Neural cell (in vitro differentiated cells): ENCODE measurements around the gene GLTPD2.

Experiments used
- POLR2AphosphoS5 ChIP-seq: IDR thresholded peaks from 2 replicates; pipeline ENCODE4 v1.6.1; 2012
- SMC3 ChIP-seq: fragments of 450-650 bp; conservative IDR thresholded peaks from 2 replicates; pipeline ENCODE4 v1.6.1; 2014; ENCODE audit warnings: antibody characterized with exemption, mild to moderate bottlenecking, moderate library complexity; ENCODE audit not compliant: poor library complexity
- TF ChIP-seq, protein P1 (sequence below): fragments of 450-650 bp; IDR thresholded peaks from 2 replicates; pipeline ENCODE4 v1.5.1; 2014; ENCODE audit warnings: antibody characterized with exemption, mild to moderate bottlenecking, moderate library complexity; ENCODE audit not compliant: poor library complexity, severe bottlenecking

DNA sequence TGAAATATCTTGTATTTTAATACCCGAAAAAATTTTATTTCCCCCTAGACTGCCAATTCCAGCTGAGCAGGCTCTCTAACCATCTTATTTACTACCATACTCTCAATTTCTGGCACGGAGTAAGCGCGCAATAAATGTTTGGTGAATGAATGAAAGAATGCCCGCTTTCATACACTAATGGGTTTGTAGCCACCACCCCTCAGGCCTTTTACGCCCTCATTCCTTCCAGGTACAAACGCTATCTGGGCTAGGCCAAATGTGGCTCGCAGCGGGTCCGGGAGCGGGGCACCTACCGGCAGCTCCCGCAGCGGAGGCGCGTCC is 17.7 kb downstream of the GLTPD2 start:
- TF ChIP-seq POLR2AphosphoS5 (no peak), SMC3 (no peak)
- TF ChIP-seq, protein P1, sequence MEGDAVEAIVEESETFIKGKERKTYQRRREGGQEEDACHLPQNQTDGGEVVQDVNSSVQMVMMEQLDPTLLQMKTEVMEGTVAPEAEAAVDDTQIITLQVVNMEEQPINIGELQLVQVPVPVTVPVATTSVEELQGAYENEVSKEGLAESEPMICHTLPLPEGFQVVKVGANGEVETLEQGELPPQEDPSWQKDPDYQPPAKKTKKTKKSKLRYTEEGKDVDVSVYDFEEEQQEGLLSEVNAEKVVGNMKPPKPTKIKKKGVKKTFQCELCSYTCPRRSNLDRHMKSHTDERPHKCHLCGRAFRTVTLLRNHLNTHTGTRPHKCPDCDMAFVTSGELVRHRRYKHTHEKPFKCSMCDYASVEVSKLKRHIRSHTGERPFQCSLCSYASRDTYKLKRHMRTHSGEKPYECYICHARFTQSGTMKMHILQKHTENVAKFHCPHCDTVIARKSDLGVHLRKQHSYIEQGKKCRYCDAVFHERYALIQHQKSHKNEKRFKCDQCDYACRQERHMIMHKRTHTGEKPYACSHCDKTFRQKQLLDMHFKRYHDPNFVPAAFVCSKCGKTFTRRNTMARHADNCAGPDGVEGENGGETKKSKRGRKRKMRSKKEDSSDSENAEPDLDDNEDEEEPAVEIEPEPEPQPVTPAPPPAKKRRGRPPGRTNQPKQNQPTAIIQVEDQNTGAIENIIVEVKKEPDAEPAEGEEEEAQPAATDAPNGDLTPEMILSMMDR = no peak
